Measurements from ENCODE around the gene HEYL. TPM values are rescaled to one million over a fixed set of nuclear protein-coding genes. Genes with fewer than 3 reads are reported as not detected.

HEYL gene
- polyA plus RNA-seq, 2 donors: 0.37 to 0.45 TPM

GRCh38 chr1:39657402-39657801 lies 18.0 kb upstream of the HEYL start:
- Histone ChIP-seq H3K36me3 (ENCODE audit: control insufficient read depth in 2 of 2, insufficient read depth in 2 of 2, low read length in 1 of 2) (no peaks in the 10 kb centered on the region), H3K9me3 (ENCODE audit: control insufficient read depth in 2 of 2, insufficient read depth in 1 of 2, low read depth in 1 of 2, low read length in 1 of 2) (no peaks in the 10 kb centered on the region), H3K27ac (ENCODE audit: low read depth in 2 of 2, low read length in 1 of 2) (no peak overlapping the region), H3K4me3 (ENCODE audit: low read depth in 1 of 2, low read length in 2 of 2) (no peak overlapping the region), H3K27me3 (ENCODE audit: control insufficient read depth in 1 of 2, insufficient read depth in 2 of 2, low read length in 2 of 2) (no peaks in the 10 kb centered on the region), H3K4me1 (ENCODE audit: control insufficient read depth in 2 of 2, insufficient read depth in 2 of 2, low read length in 1 of 2) (no peaks in the 10 kb centered on the region)
- 87 to 94% methylated on average over 3 of the region's 3 CpGs for WGBS, 2 donors

- no peaks in the 10 kb centered on the region for H3K4me1 ChIP-seq (ENCODE audit: control insufficient read depth in 2 of 2, insufficient read depth in 2 of 2, low read length in 1 of 2)
- no peaks in the 10 kb centered on the region for H3K36me3 ChIP-seq (ENCODE audit: control insufficient read depth in 2 of 2, insufficient read depth in 2 of 2, low read length in 1 of 2)
- H3K4me3 ChIP-seq (ENCODE audit: low read depth in 1 of 2, low read length in 2 of 2): no peak overlapping the region
- 83 to 90% methylated on average over 2 of the region's 2 CpGs for WGBS, 2 donors
- H3K27me3 ChIP-seq (ENCODE audit: control insufficient read depth in 1 of 2, insufficient read depth in 2 of 2, low read length in 2 of 2): no peaks in the 10 kb centered on the region
- no peaks in the 10 kb centered on the region for H3K9me3 ChIP-seq (ENCODE audit: control insufficient read depth in 2 of 2, insufficient read depth in 1 of 2, low read depth in 1 of 2, low read length in 1 of 2)
- H3K27ac ChIP-seq (ENCODE audit: low read depth in 2 of 2, low read length in 1 of 2): no peak overlapping the region
These were observed 16.9 kb upstream of the HEYL start for GRCh38 chr1:39656391-39656790.

GRCh38 chr1:39655578-39656268 lies 16.3 kb upstream of the HEYL start:
- Histone ChIP-seq H3K27ac (ENCODE audit: low read depth in 2 of 2, low read length in 1 of 2) (no peak overlapping the region), H3K4me3 (ENCODE audit: low read depth in 1 of 2, low read length in 2 of 2) (no peak overlapping the region), H3K36me3 (ENCODE audit: control insufficient read depth in 2 of 2, insufficient read depth in 2 of 2, low read length in 1 of 2) (no peaks in the 10 kb centered on the region), H3K27me3 (ENCODE audit: control insufficient read depth in 1 of 2, insufficient read depth in 2 of 2, low read length in 2 of 2) (no peaks in the 10 kb centered on the region), H3K4me1 (ENCODE audit: control insufficient read depth in 2 of 2, insufficient read depth in 2 of 2, low read length in 1 of 2) (no peaks in the 10 kb centered on the region), H3K9me3 (ENCODE audit: control insufficient read depth in 2 of 2, insufficient read depth in 1 of 2, low read depth in 1 of 2, low read length in 1 of 2) (no peaks in the 10 kb centered on the region)
- WGBS, 2 donors: 78 to 79% methylated on average over 5 of the region's 5 CpGs

GRCh38 chr1:39654291-39654690 lies 14.8 kb upstream of the HEYL start:
- WGBS, 2 donors: 75 to 81% methylated on average over 7 of the region's 7 CpGs
- Histone ChIP-seq H3K4me3 (ENCODE audit: low read depth in 1 of 2, low read length in 2 of 2) (no peak overlapping the region), H3K27me3 (ENCODE audit: control insufficient read depth in 1 of 2, insufficient read depth in 2 of 2, low read length in 2 of 2) (no peaks in the 10 kb centered on the region), H3K27ac (ENCODE audit: low read depth in 2 of 2, low read length in 1 of 2) (no peak overlapping the region), H3K9me3 (ENCODE audit: control insufficient read depth in 2 of 2, insufficient read depth in 1 of 2, low read depth in 1 of 2, low read length in 1 of 2) (no peaks in the 10 kb centered on the region), H3K4me1 (ENCODE audit: control insufficient read depth in 2 of 2, insufficient read depth in 2 of 2, low read length in 1 of 2) (peaks cover 0 to 3% of the 10 kb centered on the region in 2 donors), H3K36me3 (ENCODE audit: control insufficient read depth in 2 of 2, insufficient read depth in 2 of 2, low read length in 1 of 2) (no peaks in the 10 kb centered on the region)

GRCh38 chr1:39653546-39654031 lies 14.1 kb upstream of the HEYL start:
- WGBS, 2 donors: 4 to 7% methylated on average over 8 of the region's 8 CpGs
- no peaks in the 10 kb centered on the region for H3K9me3 ChIP-seq (ENCODE audit: control insufficient read depth in 2 of 2, insufficient read depth in 1 of 2, low read depth in 1 of 2, low read length in 1 of 2)
- no peak overlapping the region for H3K4me3 ChIP-seq (ENCODE audit: low read depth in 1 of 2, low read length in 2 of 2)
- peaks cover 0 to 3% of the 10 kb centered on the region in 2 donors for H3K4me1 ChIP-seq (ENCODE audit: control insufficient read depth in 2 of 2, insufficient read depth in 2 of 2, low read length in 1 of 2)
- no peaks in the 10 kb centered on the region for H3K36me3 ChIP-seq (ENCODE audit: control insufficient read depth in 2 of 2, insufficient read depth in 2 of 2, low read length in 1 of 2)
- H3K27ac ChIP-seq (ENCODE audit: low read depth in 2 of 2, low read length in 1 of 2): no peak overlapping the region
- no peaks in the 10 kb centered on the region for H3K27me3 ChIP-seq (ENCODE audit: control insufficient read depth in 1 of 2, insufficient read depth in 2 of 2, low read length in 2 of 2)

- Histone ChIP-seq H3K4me3 (ENCODE audit: low read depth in 1 of 2, low read length in 2 of 2) (no peak overlapping the region), H3K36me3 (ENCODE audit: control insufficient read depth in 2 of 2, insufficient read depth in 2 of 2, low read length in 1 of 2) (no peaks in the 10 kb centered on the region), H3K27me3 (ENCODE audit: control insufficient read depth in 1 of 2, insufficient read depth in 2 of 2, low read length in 2 of 2) (no peaks in the 10 kb centered on the region), H3K9me3 (ENCODE audit: control insufficient read depth in 2 of 2, insufficient read depth in 1 of 2, low read depth in 1 of 2, low read length in 1 of 2) (no peaks in the 10 kb centered on the region), H3K4me1 (ENCODE audit: control insufficient read depth in 2 of 2, insufficient read depth in 2 of 2, low read length in 1 of 2) (peaks cover 0 to 3% of the 10 kb centered on the region in 2 donors), H3K27ac (ENCODE audit: low read depth in 2 of 2, low read length in 1 of 2) (no peak overlapping the region)
- WGBS, 2 donors: 88 to 90% methylated on average over 2 of the region's 2 CpGs
These were observed 13.1 kb upstream of the HEYL start for GRCh38 chr1:39652554-39652953.

- H3K27me3 ChIP-seq (ENCODE audit: control insufficient read depth in 1 of 2, insufficient read depth in 2 of 2, low read length in 2 of 2): no peaks in the 10 kb centered on the region
- no peaks in the 10 kb centered on the region for H3K36me3 ChIP-seq (ENCODE audit: control insufficient read depth in 2 of 2, insufficient read depth in 2 of 2, low read length in 1 of 2)
- peaks cover 0 to 3% of the 10 kb centered on the region in 2 donors for H3K4me1 ChIP-seq (ENCODE audit: control insufficient read depth in 2 of 2, insufficient read depth in 2 of 2, low read length in 1 of 2)
- H3K27ac ChIP-seq (ENCODE audit: low read depth in 2 of 2, low read length in 1 of 2): no peak overlapping the region
- no peaks in the 10 kb centered on the region for H3K9me3 ChIP-seq (ENCODE audit: control insufficient read depth in 2 of 2, insufficient read depth in 1 of 2, low read depth in 1 of 2, low read length in 1 of 2)
- no peak overlapping the region for H3K4me3 ChIP-seq (ENCODE audit: low read depth in 1 of 2, low read length in 2 of 2)
- 79 to 84% methylated on average over 6 of the region's 6 CpGs for WGBS, 2 donors
These were observed 12.7 kb upstream of the HEYL start for GRCh38 chr1:39652105-39652504.

GRCh38 chr1:39650431-39650830 lies 11.0 kb upstream of the HEYL start:
- no peak overlapping the region for H3K4me3 ChIP-seq (ENCODE audit: low read depth in 1 of 2, low read length in 2 of 2)
- H3K27me3 ChIP-seq (ENCODE audit: control insufficient read depth in 1 of 2, insufficient read depth in 2 of 2, low read length in 2 of 2): no peaks in the 10 kb centered on the region
- H3K36me3 ChIP-seq (ENCODE audit: control insufficient read depth in 2 of 2, insufficient read depth in 2 of 2, low read length in 1 of 2): no peaks in the 10 kb centered on the region
- 100% methylated on average over 1 of the region's 1 CpG for WGBS, 2 donors
- no peak overlapping the region for H3K27ac ChIP-seq (ENCODE audit: low read depth in 2 of 2, low read length in 1 of 2)
- H3K9me3 ChIP-seq (ENCODE audit: control insufficient read depth in 2 of 2, insufficient read depth in 1 of 2, low read depth in 1 of 2, low read length in 1 of 2): no peaks in the 10 kb centered on the region
- H3K4me1 ChIP-seq (ENCODE audit: control insufficient read depth in 2 of 2, insufficient read depth in 2 of 2, low read length in 1 of 2): peaks cover 0 to 3% of the 10 kb centered on the region in 2 donors

GRCh38 chr1:39649636-39650185 lies 10.3 kb upstream of the HEYL start:
- 86 to 88% methylated on average over 2 of the region's 2 CpGs for WGBS, 2 donors
- Histone ChIP-seq H3K27ac (ENCODE audit: low read depth in 2 of 2, low read length in 1 of 2) (no peak overlapping the region), H3K36me3 (ENCODE audit: control insufficient read depth in 2 of 2, insufficient read depth in 2 of 2, low read length in 1 of 2) (no peaks in the 10 kb centered on the region), H3K4me3 (ENCODE audit: low read depth in 1 of 2, low read length in 2 of 2) (no peak overlapping the region), H3K27me3 (ENCODE audit: control insufficient read depth in 1 of 2, insufficient read depth in 2 of 2, low read length in 2 of 2) (no peaks in the 10 kb centered on the region), H3K4me1 (ENCODE audit: control insufficient read depth in 2 of 2, insufficient read depth in 2 of 2, low read length in 1 of 2) (peaks cover 0 to 3% of the 10 kb centered on the region in 2 donors), H3K9me3 (ENCODE audit: control insufficient read depth in 2 of 2, insufficient read depth in 1 of 2, low read depth in 1 of 2, low read length in 1 of 2) (no peaks in the 10 kb centered on the region)

- Histone ChIP-seq H3K27me3 (ENCODE audit: control insufficient read depth in 1 of 2, insufficient read depth in 2 of 2, low read length in 2 of 2) (no peaks in the 10 kb centered on the region), H3K27ac (ENCODE audit: low read depth in 2 of 2, low read length in 1 of 2) (no peak overlapping the region), H3K4me1 (ENCODE audit: control insufficient read depth in 2 of 2, insufficient read depth in 2 of 2, low read length in 1 of 2) (peaks cover 0 to 3% of the 10 kb centered on the region in 2 donors), H3K9me3 (ENCODE audit: control insufficient read depth in 2 of 2, insufficient read depth in 1 of 2, low read depth in 1 of 2, low read length in 1 of 2) (no peaks in the 10 kb centered on the region), H3K36me3 (ENCODE audit: control insufficient read depth in 2 of 2, insufficient read depth in 2 of 2, low read length in 1 of 2) (no peaks in the 10 kb centered on the region), H3K4me3 (ENCODE audit: low read depth in 1 of 2, low read length in 2 of 2) (no peak overlapping the region)
- WGBS, 2 donors: 74 to 79% methylated on average over 2 of the region's 2 CpGs
These were observed 9.1 kb upstream of the HEYL start for GRCh38 chr1:39648496-39648895.

Data from esophagus (tissue), 2 donors.